Inferior parietal cortex (tissue), 1 donor: ENCODE measurements around the gene SLC2A6.
"Not testable (repeated sequence)": the region's sequence is repeated elsewhere in the genome, so short reads cannot be mapped to it uniquely, and the experiment has no call there.

Experiments used
- DNase-seq: peaks from one replicate; pipeline ENCODE4 v3.0.0-alpha.2; 2016; ENCODE audit errors: extremely low spot score

SLC2A6 gene

GRCh38 chr9:133463234-133463863 is 15.6 kb downstream of the SLC2A6 start:
- DNase-seq, result no peak

GRCh38 chr9:133461975-133462374 is 16.9 kb downstream of the SLC2A6 start:
- no peak for DNase-seq

GRCh38 chr9:133460405-133461175 is 18.3 kb downstream of the SLC2A6 start:
- DNase-seq, result no peak

GRCh38 chr9:133459476-133460404 is 19.2 kb downstream of the SLC2A6 start, which contains the start of gene CACFD1:
CACFD1 (plus strand) TSS chr9:133459978; CDS start chr9:133460067, 89 bp downstream.
- DNase-seq, result peak; percentile 87

GRCh38 chr9:133458643-133459312 is 20.1 kb downstream of the SLC2A6 start:
- DNase-seq, result no peak

- no peak for DNase-seq
Observed at GRCh38 chr9:133457748-133458147, 21.2 kb downstream of the SLC2A6 start.

- DNase-seq, result no peak
Observed at GRCh38 chr9:133457233-133457632, 21.7 kb downstream of the SLC2A6 start.

GRCh38 chr9:133456409-133456808 is 22.5 kb downstream of the SLC2A6 start:
- DNase-seq, result no peak

- DNase-seq, result no peak
Observed at GRCh38 chr9:133455936-133456335, 23.0 kb downstream of the SLC2A6 start.

GRCh38 chr9:133454943-133455673 is 23.8 kb downstream of the SLC2A6 start:
- no peak for DNase-seq

GRCh38 chr9:133454325-133454724 is 24.6 kb downstream of the SLC2A6 start:
- no peak for DNase-seq

- DNase-seq, result no peak
Observed at GRCh38 chr9:133453651-133454050, 25.2 kb downstream of the SLC2A6 start.

- no peak for DNase-seq
Observed at GRCh38 chr9:133452562-133452961, 26.3 kb downstream of the SLC2A6 start.

- not testable (repeated sequence) for DNase-seq
Observed at GRCh38 chr9:133451865-133452264, 27.0 kb downstream of the SLC2A6 start.

- no peak for DNase-seq
Observed at GRCh38 chr9:133449760-133450159, 29.1 kb downstream of the SLC2A6 start.

- no peak for DNase-seq
Observed at GRCh38 chr9:133448487-133448972, 30.4 kb downstream of the SLC2A6 start.

- DNase-seq, result no peak
Observed at GRCh38 chr9:133445293-133445969, 33.5 kb downstream of the SLC2A6 start.

- DNase-seq, result no peak
Observed at GRCh38 chr9:133443982-133444381, 34.9 kb downstream of the SLC2A6 start.

GRCh38 chr9:133443248-133443647 is 35.7 kb downstream of the SLC2A6 start:
- DNase-seq, result no peak

GRCh38 chr9:133441571-133441970 is 37.3 kb downstream of the SLC2A6 start:
- DNase-seq, result no peak
